EH (cell line): ENCODE data around the gene KDR.

Source experiments
- DNase-seq: peaks from one replicate; pipeline ENCODE4 v3.0.0-alpha.2; 2015; ENCODE audit warnings: low read depth

Gene KDR

DNA sequence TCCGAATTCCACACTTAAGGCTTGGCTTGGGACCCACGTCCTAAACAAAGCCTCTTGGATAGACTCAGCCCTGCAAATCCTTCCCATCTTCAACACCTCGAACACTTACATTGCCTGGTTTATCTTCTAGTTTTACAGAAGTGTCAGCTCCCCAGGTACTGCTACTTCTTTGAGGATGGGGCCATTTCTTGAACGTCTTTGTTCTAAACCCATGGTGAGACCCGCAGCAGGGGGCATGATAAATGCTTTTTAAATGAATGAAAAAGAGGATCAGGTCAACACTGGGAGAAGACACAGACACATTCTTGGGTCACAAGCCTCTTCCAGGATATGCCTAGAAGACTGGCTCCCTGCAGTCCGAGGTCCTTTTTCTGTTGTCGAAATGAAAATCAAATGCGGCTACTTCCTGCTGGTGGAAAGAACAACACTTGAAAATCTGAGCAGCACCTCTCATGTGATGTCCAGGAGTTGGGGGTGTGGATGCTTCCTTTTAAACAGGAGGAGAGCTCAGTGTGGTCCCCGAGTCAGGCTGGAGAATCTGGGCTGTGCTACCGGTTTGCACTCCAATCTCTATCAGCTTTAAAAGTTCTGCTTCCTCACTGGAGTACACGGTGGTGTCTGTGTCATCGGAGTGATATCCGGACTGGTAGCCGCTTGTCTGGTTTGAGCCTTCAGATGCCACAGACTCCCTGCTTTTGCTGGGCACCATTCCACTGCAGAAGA, 45.8 kb downstream of the KDR start:
- peak; percentile 20 for DNase-seq

DNA sequence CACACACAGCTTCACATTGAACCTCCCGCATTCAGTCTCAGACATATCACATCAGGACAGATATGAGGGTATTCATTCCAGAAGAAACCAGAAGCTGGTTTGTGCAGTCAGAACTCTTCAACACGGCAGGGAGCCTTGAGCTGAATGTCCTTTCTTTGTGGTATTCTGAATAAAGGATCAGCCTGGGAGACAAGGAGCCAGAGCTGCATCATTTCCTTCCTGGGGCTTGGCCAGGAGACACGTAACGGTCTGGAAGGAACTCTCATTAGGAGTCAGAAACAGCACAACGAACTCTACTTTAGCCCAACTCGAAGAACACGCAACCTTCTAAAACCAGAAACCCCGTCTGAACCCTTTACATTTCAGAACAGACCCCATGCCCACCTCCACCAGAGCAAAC, 46.4 kb downstream of the KDR start:
- DNase-seq, result peak; percentile 70

DNA sequence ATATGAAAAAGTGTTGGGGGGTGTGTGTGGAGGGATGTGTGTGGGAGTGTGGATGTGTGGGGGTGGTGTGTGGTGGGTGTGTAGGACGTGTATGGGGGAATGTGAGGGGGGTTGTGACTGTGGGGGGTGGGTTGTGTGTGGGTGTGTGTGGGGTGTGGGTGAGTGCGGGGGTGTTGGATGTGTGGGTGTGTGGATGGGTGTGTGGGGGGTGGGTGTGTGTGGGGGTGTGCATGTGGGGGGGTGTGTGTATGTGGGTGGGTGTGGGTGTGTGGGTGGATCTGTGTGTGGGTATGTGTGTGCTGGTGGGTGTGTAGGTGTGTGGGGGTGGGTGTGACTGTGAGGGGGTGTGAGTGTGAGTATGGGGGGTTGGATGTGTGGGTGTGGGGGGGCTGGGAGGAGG, 47.8 kb downstream of the KDR start:
- no peak for DNase-seq

DNA sequence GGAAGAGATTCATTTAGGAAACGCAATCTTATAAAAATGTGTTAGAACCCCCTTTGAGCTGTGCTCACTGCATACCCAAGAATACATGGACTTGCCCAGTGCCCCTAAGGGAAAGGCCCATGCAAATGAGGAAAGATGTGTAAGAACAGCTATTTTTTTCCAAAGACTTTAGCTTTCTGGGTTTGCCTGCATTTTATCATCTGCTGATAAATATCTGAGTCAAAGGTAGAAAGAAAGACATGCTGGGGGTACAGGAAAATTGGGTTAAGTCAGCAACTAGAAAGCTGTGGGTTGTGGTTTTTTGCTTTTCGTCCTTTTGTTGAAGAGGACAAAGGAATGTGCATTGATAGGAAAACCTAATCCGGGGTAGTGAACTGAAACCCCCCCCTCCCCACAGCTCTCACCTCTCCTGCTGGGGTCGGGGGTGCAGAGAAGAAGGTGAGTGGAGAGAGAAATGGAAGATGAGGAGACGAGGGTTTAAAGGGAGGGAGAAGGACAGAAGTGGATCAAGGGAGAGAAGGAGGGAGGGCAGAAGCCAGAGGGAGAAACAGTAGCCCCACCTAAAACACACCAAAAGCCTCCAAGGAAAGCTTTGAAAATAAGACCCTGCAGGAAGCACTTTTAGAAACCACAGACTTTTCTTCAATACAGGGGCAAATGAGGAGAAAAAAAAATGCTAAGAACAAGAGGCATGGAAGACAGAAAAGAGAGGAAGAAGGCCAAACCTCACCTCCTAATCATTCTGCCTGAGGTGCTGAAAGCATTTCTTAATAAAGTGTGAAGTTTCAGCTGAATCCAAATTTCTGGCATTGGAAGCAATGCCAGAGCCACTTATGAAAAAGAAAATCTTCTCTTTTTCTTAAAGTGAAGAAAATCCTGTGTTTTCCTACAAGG, 49.3 kb downstream of the KDR start:
- DNase-seq, result no peak

DNA sequence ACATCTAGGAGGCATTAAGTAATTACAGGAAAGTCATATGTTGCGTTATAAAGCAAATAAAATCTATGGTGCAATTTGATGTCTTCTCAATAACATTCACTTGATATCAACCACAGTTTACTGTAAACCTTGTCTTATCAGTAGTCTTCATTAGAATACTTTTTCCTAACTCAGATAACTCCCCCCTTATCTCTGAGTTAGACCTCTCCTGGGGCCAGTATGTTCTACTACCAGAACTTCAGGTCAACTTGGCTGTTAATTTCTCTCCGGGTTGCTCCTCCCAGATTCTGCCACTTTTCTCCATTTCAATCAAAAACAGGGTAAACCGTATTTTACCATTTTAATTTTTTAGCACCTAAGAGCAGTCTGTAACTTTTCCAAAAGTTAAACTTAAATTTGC, 50.0 kb downstream of the KDR start:
- no peak for DNase-seq

DNA sequence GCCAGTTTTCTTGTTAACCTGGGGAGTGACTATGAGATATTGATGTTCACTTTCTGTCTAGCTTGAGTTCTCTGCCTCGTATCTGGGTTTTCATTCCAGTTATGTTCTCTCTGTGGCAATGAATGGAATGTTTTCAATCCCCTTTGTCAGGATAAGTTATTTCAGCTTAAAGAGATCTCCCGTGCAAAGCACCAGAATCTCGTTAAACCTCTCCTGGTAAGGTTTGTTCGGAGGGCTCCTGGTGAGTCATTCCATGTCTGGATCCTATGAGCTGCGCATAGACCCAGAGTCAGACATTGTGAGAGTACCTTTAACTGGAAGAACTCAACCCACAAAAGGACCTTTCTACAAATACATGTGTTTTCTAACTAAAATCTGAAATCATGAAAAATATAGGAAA, 51.0 kb downstream of the KDR start:
- DNase-seq, result peak; percentile 18

DNA sequence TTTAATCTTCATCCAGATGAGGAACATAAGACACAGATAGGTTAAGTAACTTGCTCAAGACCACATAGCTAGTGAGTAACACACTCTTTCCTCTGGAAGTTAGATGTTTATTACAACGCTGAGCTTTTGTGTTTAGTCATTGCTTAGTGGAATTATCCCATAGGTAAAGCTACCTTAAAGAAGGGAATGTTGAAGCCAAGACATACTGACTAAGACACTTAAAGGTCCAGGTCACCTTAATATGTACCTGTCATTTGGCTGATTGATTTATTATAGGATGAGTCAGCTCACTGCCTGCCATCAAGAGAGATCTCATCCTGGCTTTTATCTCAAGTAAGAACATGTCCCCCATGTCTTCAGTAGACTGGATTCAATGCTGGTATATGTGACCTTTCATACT, 53.4 kb downstream of the KDR start:
- DNase-seq, result no peak

DNA sequence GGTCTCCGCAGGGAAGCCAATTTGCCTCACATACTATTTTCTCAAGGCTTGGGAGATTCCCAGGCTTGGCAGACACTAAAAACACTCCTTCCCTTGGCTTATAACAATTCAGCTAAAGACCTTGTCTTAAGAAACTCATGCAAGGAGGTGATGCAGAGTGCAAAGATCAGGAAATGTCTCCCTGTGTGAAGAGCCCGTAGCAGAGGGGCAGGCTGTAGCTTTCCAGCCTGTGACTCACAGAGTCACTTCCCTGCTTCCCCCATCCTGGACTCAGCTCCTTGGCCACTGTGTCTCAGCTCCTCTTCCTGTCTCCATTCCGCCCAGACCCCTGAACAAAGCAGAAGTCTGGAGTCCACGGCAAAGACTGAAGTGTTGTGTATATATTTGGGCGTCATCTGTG, 56.1 kb downstream of the KDR start:
- peak; percentile 32 for DNase-seq

DNA sequence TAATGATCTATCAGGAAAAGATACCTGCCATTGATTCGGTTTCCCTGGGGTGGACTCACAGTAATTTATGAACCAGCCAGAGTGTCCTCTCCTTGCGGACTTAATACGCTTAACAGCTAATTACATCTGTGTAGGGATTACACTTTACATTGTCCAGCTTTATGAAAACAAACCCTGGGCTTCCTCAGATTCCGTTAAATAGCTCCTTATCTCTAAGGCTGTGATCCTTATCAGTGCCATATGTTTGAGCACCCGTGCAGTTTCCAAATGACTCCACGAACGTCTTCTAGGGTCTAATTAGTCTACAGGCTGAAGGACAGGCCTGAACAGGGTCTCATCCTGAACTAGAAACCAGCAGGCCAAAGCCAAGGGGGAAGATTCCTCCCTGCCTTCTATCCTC, 56.9 kb downstream of the KDR start:
- DNase-seq, result no peak

DNA sequence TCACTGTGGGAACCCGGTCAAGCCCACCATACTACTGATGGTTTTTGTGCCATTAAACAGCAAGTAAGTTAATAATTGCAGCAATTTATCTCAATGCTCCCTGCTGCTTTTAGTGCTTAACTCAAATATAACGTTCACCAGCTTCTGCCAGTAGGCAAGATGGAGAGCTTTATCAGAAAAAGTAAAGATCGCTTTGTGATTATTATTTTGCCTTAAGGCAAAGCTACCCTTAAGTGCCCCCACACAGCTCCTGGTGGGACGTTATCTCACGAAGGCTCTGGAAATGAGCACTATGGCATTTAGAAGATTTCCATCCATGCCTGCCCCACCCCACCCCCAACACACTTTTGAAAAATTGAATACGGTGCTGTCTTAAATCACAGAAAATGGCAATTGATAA, 59.4 kb downstream of the KDR start:
- DNase-seq, result no peak

DNA sequence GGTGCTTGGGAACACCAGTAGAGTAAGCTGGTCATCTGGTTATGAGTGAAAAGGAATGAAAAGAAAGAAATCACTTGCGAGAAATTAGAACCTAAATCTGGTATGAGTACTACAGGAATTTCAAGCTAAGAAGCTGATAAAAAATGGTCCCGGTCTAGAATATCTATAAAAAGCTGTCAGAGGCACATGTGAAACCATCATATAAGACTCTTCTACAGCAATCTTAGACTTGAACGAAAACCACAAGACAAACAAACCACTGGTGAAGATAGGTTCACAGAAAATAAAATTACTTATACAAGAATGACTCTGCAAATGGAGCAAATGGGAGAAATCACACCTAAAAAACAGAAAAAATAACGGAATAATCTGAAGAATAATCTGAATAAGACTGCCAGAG, 69.9 kb downstream of the KDR start:
- no peak for DNase-seq

DNA sequence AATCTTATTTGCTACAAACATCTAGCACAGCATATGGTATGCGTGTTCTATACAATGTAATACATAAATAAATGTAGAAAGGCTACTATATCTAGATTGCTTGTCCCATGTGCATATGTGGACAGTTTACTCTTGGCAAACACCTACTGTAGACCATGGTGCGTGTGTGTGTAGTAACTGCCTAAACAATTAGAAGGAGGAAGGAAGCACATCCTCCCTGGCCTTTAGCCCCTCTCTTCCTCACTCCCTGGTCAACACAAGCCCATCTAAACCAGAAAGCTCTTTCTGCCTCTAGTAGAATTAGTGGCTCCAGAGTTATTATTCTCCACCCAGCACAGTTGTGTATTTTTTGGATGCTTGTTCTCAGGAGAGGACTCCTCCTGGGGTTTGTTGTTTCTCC, 73.9 kb downstream of the KDR start:
- DNase-seq, result no peak

DNA sequence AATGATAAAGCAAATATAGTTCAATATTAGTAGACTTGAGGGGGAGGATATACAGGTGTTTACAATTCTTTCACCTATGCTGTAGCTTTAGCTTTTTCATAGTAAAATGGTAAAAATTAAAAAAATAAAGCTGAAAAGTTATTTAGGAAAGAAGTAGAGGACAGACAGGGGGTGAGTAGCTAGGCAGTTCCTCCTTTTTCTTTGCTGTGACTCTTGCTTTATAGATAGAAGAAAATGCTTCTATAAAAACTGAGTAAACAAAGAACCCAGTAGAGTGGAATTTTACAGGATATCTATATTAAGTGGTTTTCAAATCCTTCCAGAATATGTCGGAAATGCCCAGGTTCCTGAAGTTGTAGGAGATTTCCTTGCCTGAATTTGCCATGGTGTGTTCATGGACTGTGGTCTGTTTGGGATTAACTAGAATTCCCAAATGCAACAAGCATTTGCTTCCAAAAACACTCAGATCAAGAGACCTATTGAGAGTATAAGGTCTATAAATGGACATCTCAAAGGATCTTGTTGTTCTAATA, 74.9 kb downstream of the KDR start:
- DNase-seq, result no peak

DNA sequence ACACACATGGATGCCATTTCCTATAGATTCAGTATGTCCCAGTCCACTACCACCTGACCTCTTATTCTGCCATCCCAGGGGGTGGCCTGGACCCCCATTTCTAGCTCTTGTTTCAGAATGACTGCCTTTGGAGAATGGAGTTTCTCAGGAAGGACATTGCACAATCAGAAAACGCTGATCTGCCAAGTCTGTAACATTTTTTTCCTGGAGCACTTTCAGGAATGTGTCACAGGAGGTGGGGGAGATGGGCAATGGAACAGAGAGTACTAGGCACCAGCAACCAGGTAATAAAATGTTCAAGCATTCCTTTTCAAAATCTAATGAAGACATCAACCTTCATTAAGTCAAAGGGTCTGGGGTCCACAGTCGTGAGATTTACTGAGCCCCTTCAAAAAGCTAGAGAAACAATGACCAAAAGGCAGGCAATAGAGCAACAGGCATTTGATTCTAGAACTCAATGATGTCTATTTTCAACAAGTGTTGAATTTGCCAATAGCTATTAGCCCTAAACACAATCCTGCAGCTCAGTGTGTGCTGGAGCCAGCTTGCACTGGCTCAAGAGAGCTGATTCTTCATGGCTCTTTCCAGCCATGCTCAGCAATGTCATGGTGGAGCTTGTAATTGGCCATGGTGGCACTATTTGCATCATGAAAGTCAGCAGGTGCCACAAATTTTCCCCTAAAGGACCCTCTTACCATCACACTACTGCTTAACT, 87.1 kb downstream of the KDR start:
- peak; percentile 4 for DNase-seq

DNA sequence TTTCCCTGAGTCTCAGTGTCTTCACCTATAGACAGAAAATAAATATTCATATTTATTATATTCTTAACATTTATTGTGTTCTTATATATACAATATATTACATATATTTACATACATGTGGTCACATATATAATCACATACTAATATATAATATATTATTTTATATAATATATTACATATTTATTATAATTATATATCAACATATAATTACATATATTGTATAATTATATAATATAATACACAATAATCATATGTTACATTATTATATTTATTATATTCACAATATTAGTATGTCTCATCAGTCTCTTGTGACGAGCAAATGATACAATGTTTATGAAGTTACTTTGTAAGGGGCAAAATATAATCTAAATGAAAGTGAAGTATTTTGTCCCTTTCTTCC, 87.7 kb downstream of the KDR start:
- DNase-seq, result no peak

DNA sequence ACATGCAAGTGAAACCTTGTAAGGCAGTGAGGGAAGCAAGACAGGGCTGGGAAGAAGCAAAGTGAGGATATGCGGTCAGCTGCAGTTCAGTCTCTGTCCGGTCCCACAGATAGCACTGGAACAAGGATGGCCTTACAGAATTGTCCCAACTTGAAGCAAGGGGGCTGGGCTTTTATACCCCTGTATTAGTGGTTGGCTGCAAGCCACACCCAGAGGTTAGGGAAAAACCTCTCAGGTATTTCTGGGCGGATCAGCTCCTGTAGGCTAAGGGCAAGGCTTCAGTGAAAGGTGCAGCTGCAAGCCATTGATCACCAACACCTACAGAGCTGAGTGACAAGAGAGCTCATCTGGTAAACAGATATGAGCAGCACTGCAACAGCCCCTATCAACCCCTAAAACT, 89.0 kb downstream of the KDR start:
- no peak for DNase-seq

DNA sequence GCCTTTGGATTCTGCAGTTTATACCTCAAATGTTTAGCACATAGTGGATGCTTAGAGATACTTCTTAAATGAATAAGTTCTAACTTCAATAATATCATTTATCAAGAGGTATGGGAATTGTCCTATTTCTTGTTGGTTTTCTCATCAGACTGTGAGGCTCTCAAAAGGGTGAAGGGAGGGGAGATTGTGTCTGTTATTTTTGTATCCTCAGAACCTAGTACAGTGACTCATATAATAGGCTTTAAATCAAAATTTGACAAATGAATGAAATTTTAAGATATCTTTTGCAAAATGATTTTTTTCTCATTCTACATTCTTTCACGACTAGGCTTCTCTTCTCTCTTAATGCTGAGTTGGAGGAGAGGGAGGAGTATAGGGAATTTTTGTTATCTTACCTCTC, 89.5 kb downstream of the KDR start:
- DNase-seq, result no peak

DNA sequence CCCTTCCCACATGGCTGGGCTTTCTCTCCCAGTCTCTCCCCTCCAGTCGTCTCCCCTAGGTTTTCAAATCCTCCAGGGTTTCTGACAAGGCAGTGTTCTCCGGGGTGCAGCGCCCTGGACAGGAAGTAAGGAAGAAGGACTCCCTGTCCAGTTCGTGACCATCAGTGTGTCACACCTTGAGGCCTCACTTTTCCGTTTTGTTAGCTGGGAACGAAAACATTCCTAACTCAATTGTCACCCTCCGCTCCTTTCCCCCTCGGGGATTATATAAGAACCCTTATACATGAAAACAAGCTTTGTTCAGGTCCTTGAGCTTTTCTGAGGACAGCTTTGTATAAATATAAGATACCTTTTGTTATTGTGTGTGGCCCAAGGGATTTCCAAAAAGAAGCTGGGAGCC, 92.1 kb downstream of the KDR start:
- DNase-seq, result no peak

DNA sequence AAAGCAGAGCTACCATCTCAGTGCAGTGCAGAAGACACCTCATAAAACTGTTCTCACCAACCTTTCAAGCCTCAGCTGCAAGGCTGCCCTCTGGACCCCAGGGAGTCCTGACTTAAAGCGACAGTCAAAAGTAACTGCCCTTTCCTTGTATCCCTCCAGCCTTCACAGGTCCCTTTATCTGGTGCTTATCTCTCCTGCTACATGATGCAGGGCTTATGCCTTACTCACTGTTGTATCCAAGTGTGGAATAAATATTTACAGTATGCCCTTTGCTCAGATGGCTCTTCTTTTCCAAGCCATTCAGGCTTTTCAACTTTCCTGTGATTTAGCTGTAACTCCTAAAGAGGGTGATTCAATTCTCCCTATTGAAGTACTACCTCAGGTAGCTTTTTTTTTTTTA, 92.6 kb downstream of the KDR start:
- DNase-seq, result no peak

DNA sequence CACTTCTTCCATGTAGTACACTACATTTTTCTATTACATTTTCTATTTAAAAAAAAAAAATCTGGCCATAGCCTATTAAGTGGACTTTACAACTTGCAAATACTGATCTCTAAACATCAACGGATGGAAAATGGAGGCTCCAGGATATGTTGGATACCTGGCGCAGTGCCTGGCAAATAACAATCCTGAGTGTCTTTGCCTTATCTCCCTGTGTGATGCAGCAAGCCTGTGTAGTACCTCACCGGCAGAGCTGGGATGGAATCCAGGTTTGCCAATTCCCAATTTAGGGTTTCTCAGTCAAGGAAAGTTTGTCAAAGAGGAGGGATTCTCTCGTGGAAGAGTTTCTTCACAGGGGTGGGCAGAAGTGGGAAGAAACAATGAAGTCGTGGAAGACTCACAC, 93.2 kb downstream of the KDR start:
- no peak for DNase-seq

DNA sequence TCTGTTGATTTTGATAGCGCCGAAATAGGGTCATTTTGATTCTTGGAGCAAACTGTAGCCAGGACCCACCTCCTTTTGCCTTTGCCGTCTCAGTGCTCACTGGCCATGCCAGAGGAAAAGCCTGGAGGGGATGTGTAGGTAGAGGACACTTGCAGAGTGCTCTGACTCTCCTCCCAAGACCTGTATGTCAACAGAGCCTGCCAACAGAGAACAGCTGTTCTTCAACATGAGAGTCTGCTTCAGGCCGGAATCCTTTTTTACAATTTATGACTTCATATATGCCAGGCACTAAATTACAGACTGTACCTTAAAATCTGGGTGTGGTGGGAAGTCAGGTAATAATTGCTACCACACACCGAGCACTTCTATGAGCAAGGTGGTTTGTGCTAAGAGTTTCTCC, 94.2 kb downstream of the KDR start:
- no peak for DNase-seq

DNA sequence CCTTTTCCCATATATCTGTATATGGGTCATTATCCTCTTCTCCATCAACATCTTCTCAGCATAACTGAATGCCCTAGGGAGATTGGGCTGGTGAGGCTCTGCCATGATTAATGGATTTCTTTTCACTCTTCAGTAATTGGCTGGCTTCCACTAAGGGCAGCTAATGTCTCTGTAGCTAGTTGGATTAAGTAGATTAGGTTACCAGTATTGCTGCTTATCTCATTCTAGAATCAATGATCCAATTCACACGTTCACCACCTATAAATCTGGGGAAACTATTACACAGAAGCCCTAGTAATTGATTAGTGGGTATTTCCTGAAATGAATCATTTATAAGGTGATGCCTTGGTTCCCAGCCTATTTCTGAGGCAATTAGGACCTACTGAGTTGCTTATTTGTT, 94.8 kb downstream of the KDR start:
- DNase-seq, result no peak
